HG02885 (cell line): ENCODE measurements around the gene ABCA9.
A peak's percentile ranks its signal among the peaks of the same experiment; 100 is the strongest.
"Not testable (repeated sequence)": the region's sequence is repeated elsewhere in the genome, so short reads cannot be mapped to it uniquely, and the experiment has no call there.

Source experiments
- ATAC-seq: cut with Tn5 transposase; IDR thresholded peaks from one replicate; pipeline ENCODE4 v1.9.1; 2021; ENCODE audit warnings: mild to moderate bottlenecking; ENCODE audit not compliant: unreplicated experiment, poor library complexity

The ABCA9 gene

GRCh38 chr17:69044371-69044770 lies 16.4 kb downstream of the ABCA9 start:
- ATAC-seq: no peak

- no peak for ATAC-seq
Measured at GRCh38 chr17:69043098-69043734, 17.5 kb downstream of the ABCA9 start.

- ATAC-seq: no peak
Measured at GRCh38 chr17:69042308-69042707, 18.4 kb downstream of the ABCA9 start.

- no peak for ATAC-seq
Measured at GRCh38 chr17:69031839-69032238, 28.9 kb downstream of the ABCA9 start.

- ATAC-seq: no peak
Measured at GRCh38 chr17:69030169-69030568, 30.6 kb downstream of the ABCA9 start.

GRCh38 chr17:69018687-69019086 lies 42.0 kb downstream of the ABCA9 start:
- ATAC-seq: no peak

- ATAC-seq: no peak
Measured at GRCh38 chr17:69018022-69018615, 42.6 kb downstream of the ABCA9 start.

GRCh38 chr17:69015631-69016030 lies 45.1 kb downstream of the ABCA9 start:
- no peak for ATAC-seq

- no peak for ATAC-seq
Measured at GRCh38 chr17:69012895-69013805, 47.6 kb downstream of the ABCA9 start.

GRCh38 chr17:69009930-69010329 lies 50.8 kb downstream of the ABCA9 start:
- no peak for ATAC-seq

- not testable (repeated sequence) for ATAC-seq
Measured at GRCh38 chr17:69004759-69005158, 56.0 kb downstream of the ABCA9 start.

- ATAC-seq: not testable (repeated sequence)
Measured at GRCh38 chr17:68999743-69000142, 61.0 kb downstream of the ABCA9 start.

- ATAC-seq: no peak
Measured at GRCh38 chr17:68993112-68993511, 67.6 kb downstream of the ABCA9 start.

- ATAC-seq: no peak
Measured at GRCh38 chr17:68987966-68988365, 72.8 kb downstream of the ABCA9 start.

- peak; percentile 43 for ATAC-seq
Measured at GRCh38 chr17:68981288-68981687, 79.4 kb downstream of the ABCA9 start.

- no peak for ATAC-seq
Measured at GRCh38 chr17:68973098-68973846, 87.5 kb downstream of the ABCA9 start.

- no peak for ATAC-seq
Measured at GRCh38 chr17:68972119-68972704, 88.5 kb downstream of the ABCA9 start.

GRCh38 chr17:68969101-68969500 lies 91.6 kb downstream of the ABCA9 start:
- no peak for ATAC-seq

GRCh38 chr17:68963958-68964357 lies 96.8 kb downstream of the ABCA9 start:
- ATAC-seq: no peak

GRCh38 chr17:68961214-68961882 lies 99.4 kb downstream of the ABCA9 start:
- ATAC-seq: no peak
